Activated CD8-positive, alpha-beta T cell treated with anti-CD3 and anti-CD28 coated beads for 36 hours (primary cell): Measurements from ENCODE around the gene SLC12A9. TPM values are rescaled to one million over a fixed set of nuclear protein-coding genes. Genes with fewer than 3 reads are reported as not detected.
"Not testable (repeated sequence)": the region's sequence is repeated elsewhere in the genome, so short reads cannot be mapped to it uniquely, and the experiment has no call there.

ENCODE experiments used
- ATAC-seq: fragments of 200-7000 bp; cut with Tn5 transposase; one replicate; pipeline ENCODE4 v1.10.0; 2021; ENCODE audit warnings: mild to moderate bottlenecking, moderate library complexity
- CTCF ChIA-PET: fragments of 350-600 bp; sonication (Branson Sonifier 250); formaldehyde crosslinking; loops from one replicate; lab custom pipeline; 2021; ENCODE audit warnings: antibody characterized with exemption; lab: Charles Lee
- POLR2A ChIA-PET: fragments of 350-600 bp; sonication (Branson Sonifier 250); formaldehyde crosslinking; loops from one replicate; lab custom pipeline; 2021; ENCODE audit warnings: antibody characterized with exemption; lab: Charles Lee
- DNase-seq: peaks from one replicate; pipeline ENCODE4 v3.0.0-alpha.2; 2020
- H3K27ac Mint-ChIP-seq: one replicate; pipeline ENCODE4 v1.8.0; 2021; ENCODE audit warnings: mild to moderate bottlenecking, mixed read lengths
- H3K27me3 Mint-ChIP-seq: one replicate; pipeline ENCODE4 v1.8.0; 2021; ENCODE audit warnings: mixed read lengths
- H3K36me3 Mint-ChIP-seq: one replicate; pipeline ENCODE4 v1.8.0; 2021; ENCODE audit warnings: low read depth, mixed read lengths
- H3K4me1 Mint-ChIP-seq: one replicate; pipeline ENCODE4 v1.8.0; 2021; ENCODE audit warnings: low read depth, mixed read lengths
- H3K4me3 Mint-ChIP-seq: one replicate; pipeline ENCODE4 v1.8.0; 2021; ENCODE audit warnings: mild to moderate bottlenecking, moderate library complexity, mixed read lengths
- H3K9me3 Mint-ChIP-seq: one replicate; pipeline ENCODE4 v1.8.0; 2021; ENCODE audit warnings: mixed read lengths
- intact Hi-C: fragments of 100-400 bp; cut with micrococcal nuclease; formaldehyde crosslinking; loops from one replicate; pipeline ENCODE4 v1.10.0; 2022
- total RNA-seq, 2 experiments: library from RNA; stranded (reverse); gene quantifications; one replicate each; pipeline ENCODE4 v1.2.3, GENCODE V29; 2021
- TF ChIP-seq, protein P1 (sequence below): fragments of 200-600 bp; IDR thresholded peaks from one replicate; pipeline ENCODE4 v1.8.0; 2022; ENCODE audit warnings: antibody characterized with exemption, mild to moderate bottlenecking

SLC12A9 gene
- total RNA-seq, 2 experiments from 2014 or later, result 10.2 to 11.3 TPM

GRCh38 chr7:100839361-100839760 lies 13.2 kb upstream of the SLC12A9 start:
- no peaks in the 10 kb centered on the region for H3K9me3 Mint-ChIP-seq
- intact Hi-C loops, result no loop called here
- no peak overlapping the region for H3K27ac Mint-ChIP-seq
- POLR2A ChIA-PET, result no interaction called here
- CTCF ChIA-PET, result no interaction called here
- DNase-seq (no peak), ATAC-seq (no peak)
- TF ChIP-seq, protein P1, sequence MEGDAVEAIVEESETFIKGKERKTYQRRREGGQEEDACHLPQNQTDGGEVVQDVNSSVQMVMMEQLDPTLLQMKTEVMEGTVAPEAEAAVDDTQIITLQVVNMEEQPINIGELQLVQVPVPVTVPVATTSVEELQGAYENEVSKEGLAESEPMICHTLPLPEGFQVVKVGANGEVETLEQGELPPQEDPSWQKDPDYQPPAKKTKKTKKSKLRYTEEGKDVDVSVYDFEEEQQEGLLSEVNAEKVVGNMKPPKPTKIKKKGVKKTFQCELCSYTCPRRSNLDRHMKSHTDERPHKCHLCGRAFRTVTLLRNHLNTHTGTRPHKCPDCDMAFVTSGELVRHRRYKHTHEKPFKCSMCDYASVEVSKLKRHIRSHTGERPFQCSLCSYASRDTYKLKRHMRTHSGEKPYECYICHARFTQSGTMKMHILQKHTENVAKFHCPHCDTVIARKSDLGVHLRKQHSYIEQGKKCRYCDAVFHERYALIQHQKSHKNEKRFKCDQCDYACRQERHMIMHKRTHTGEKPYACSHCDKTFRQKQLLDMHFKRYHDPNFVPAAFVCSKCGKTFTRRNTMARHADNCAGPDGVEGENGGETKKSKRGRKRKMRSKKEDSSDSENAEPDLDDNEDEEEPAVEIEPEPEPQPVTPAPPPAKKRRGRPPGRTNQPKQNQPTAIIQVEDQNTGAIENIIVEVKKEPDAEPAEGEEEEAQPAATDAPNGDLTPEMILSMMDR, result no peak
- H3K4me3 Mint-ChIP-seq, result no peak overlapping the region
- H3K4me1 Mint-ChIP-seq, result peaks cover 8% of the 10 kb centered on the region
- peaks cover 2% of the 10 kb centered on the region for H3K36me3 Mint-ChIP-seq
- no peaks in the 10 kb centered on the region for H3K27me3 Mint-ChIP-seq

DNA sequence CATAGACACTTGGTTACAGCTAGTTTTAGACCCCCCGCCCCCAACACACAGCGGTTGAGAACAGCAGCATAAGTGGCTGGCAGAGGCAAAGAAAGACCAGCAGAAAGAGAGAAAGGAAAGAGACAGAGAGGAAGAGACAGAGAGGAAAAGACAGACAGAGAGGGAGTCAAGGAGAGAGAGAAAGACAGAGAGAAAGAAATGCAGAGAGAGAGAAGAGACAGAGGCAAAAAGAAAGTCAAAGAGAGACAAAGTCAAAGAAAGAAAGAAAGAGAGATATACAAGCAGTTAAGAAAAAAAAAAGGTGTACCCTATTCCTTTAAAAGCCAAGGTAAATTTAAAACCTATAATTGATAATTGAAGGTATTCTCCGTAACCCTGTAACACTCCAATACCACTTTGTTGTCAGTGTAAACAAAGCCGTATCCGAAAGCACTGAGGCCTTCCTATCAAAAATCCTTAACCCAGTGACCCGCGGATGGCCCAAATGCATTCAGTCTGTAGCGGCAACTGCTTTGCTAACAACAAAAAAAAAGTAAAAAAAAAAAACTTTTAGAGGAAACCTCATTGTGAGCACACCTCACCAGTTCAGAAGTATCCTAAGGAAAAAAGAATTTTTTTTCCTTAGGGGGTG lies 11.9 kb upstream of the SLC12A9 start:
- no peaks in the 10 kb centered on the region for H3K9me3 Mint-ChIP-seq
- ChIA-PET CTCF (no interaction called here), POLR2A (no interaction called here)
- TF ChIP-seq, protein P1, result no peak
- H3K4me3 Mint-ChIP-seq, result no peak overlapping the region
- no peak for ATAC-seq
- no peak overlapping the region for H3K27ac Mint-ChIP-seq
- intact Hi-C loops, result no loop called here
- H3K36me3 Mint-ChIP-seq, result peaks cover 2% of the 10 kb centered on the region
- peaks cover 8% of the 10 kb centered on the region for H3K4me1 Mint-ChIP-seq
- no peaks in the 10 kb centered on the region for H3K27me3 Mint-ChIP-seq
- no peak for DNase-seq

DNA sequence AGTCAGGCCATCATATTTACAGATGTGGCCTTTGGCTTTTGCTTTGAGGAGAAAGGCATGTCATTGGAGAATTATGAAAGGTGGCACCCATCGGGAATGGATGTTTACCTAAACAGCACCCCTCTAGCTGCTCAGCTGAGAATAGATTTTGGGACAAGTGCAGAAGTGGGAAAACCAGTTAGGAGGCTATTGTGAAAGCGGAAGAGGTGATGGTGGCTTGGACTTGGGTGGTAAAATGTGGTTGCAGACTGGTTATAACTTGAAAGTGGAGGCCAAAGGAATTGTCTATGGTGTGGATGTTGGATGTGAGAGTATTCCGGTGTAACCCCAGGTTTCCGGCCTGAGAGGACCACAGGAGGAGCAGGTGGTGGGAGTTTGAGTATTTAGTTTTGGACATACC lies 5.2 kb upstream of the SLC12A9 start:
- POLR2A ChIA-PET, result no interaction called here
- Mint-ChIP-seq H3K27ac (no peak overlapping the region), H3K4me3 (no peak overlapping the region), H3K9me3 (no peaks in the 10 kb centered on the region), H3K36me3 (peaks cover 3% of the 10 kb centered on the region), H3K4me1 (peaks cover 5% of the 10 kb centered on the region), H3K27me3 (no peaks in the 10 kb centered on the region)
- CTCF ChIA-PET, result interaction anchor here (1.9 kb wide), 1 partner anchor 42 kb away, joined by 3 read pairs; the partner anchor contains the start of gene UFSP1
- intact Hi-C loops, result no loop called here
- TF ChIP-seq, protein P1, result no peak
- DNase-seq (no peak), ATAC-seq (no peak)

GRCh38 chr7:100854146-100854895 lies 1.8 kb downstream of the SLC12A9 start:
- no peaks in the 10 kb centered on the region for H3K36me3 Mint-ChIP-seq
- ATAC-seq (no peak), DNase-seq (no peak)
- peak overlapping the region; percentile 25 for H3K27ac Mint-ChIP-seq
- POLR2A ChIA-PET, result interaction anchor here (1.1 to 1.7 kb wide), 2 partner anchors 21 to 54 kb away, joined by 3 to 4 read pairs; partner anchors contain the start of gene SRRT
- TF ChIP-seq, protein P1, result no peak
- H3K27me3 Mint-ChIP-seq, result no peaks in the 10 kb centered on the region
- intact Hi-C loops, result loop anchor here (5.0 kb wide), 1 partner anchor 52 kb away; no protein-coding TSS in a partner anchor
- H3K4me1 Mint-ChIP-seq, result peaks cover 15% of the 10 kb centered on the region
- CTCF ChIA-PET, result interaction anchor here (0.7 to 6.9 kb wide), 3 partner anchors 51 to 936 kb away, joined by 3 to 167 read pairs (median 3); no protein-coding TSS in a partner anchor
- H3K4me3 Mint-ChIP-seq, result peak overlapping the region; percentile 90
- no peaks in the 10 kb centered on the region for H3K9me3 Mint-ChIP-seq

- CTCF ChIA-PET, result interaction anchor here (1.3 kb wide), 1 partner anchor 150 kb away, joined by 3 read pairs; no protein-coding TSS in a partner anchor
- H3K4me3 Mint-ChIP-seq, H3K27me3 Mint-ChIP-seq, H3K9me3 Mint-ChIP-seq, DNase-seq, H3K36me3 Mint-ChIP-seq, H3K27ac Mint-ChIP-seq, ATAC-seq: not testable (repeated sequence)
- intact Hi-C loops, result loop anchor here (5.0 kb wide), 1 partner anchor 53 kb away; no protein-coding TSS in a partner anchor
- POLR2A ChIA-PET, result interaction anchor here (0.8 to 1.7 kb wide), 2 partner anchors 12 to 20 kb away, joined by 3 to 4 read pairs; partner anchors contain the start of gene SRRT
- peaks cover 15% of the 10 kb centered on the region for H3K4me1 Mint-ChIP-seq
Observed at GRCh38 chr7:100854899-100855298, 2.4 kb downstream of the SLC12A9 start.
